SJSA1 (cell line): Measurements from ENCODE around the gene TEX51. TPM values are rescaled to one million over a fixed set of nuclear protein-coding genes. Genes with fewer than 3 reads are reported as not detected.

Experiments
- DNase-seq, 2 experiments: peaks; one replicate each; pipeline ENCODE4 v3.0.0-alpha.2; 2015 to 2020; ENCODE audit warnings: low spot score in 2 of 2, low read depth in 1 of 2
- H3K27ac ChIP-seq: fragments of 250-450 bp; sonication (Bioruptor Pico); 2 replicates; pipeline ENCODE4 v1.5.1; 2020; ENCODE audit warnings: mild to moderate bottlenecking, moderate library complexity
- H3K27me3 ChIP-seq: fragments of 250-450 bp; sonication (Bioruptor Pico); replicated peaks from 2 replicates; pipeline ENCODE4 v1.5.1; 2020; ENCODE audit warnings: mild to moderate bottlenecking, moderate library complexity
- H3K36me3 ChIP-seq: fragments of 250-450 bp; sonication (Bioruptor Pico); 2 replicates; pipeline ENCODE4 v1.5.1; 2020; ENCODE audit warnings: mild to moderate bottlenecking
- H3K4me1 ChIP-seq: fragments of 250-450 bp; sonication (Bioruptor Pico); replicated peaks from 2 replicates; pipeline ENCODE4 v1.6.1; 2021; ENCODE audit warnings: mild to moderate bottlenecking
- H3K4me3 ChIP-seq: fragments of 250-450 bp; sonication (Bioruptor Pico); 2 replicates; pipeline ENCODE4 v1.5.1; 2020; ENCODE audit warnings: mild to moderate bottlenecking
- H3K9me3 ChIP-seq: fragments of 250-450 bp; sonication (Bioruptor Pico); replicated peaks from 2 replicates; pipeline ENCODE4 v1.5.1; 2020; ENCODE audit warnings: mild to moderate bottlenecking
- total RNA-seq: library from RNA; depleted of rRNA; stranded (reverse); fragments of >200 nt; shearing (Covaris generic); gene quantifications from 2 replicates; pipeline ENCODE4 v1.2.3, GENCODE V29; 2014

Gene TEX51
- total RNA-seq, 1 experiment from 2014 or later: not detected

DNA sequence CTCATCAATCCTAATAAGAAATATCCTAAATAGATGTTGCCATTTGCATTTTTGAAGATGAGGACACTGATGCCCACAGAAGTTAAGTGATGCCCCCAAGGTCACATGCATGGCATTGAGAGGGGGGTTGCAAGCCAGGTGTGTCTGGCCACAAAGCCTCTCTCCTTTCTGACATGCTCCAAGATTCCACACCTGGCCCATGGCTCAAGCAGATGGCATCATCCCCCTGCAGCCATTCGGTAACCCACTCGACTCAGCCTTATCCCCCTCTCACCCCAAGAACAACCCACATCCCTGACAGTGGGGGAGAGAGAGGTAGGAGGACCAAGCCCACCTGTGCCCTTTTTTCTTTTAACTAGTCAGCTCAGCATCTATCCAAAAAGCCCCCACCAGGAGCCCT lies 16.5 kb upstream of the TEX51 start:
- DNase-seq: peak in 1 of 2 experiments; percentile 19
- no peaks in the 10 kb centered on the region for H3K36me3 ChIP-seq
- H3K27me3 ChIP-seq: peaks cover 11% of the 10 kb centered on the region
- peaks cover 5% of the 10 kb centered on the region; the same call in 1 of the 2 replicates for H3K4me1 ChIP-seq
- no peaks in the 10 kb centered on the region for H3K9me3 ChIP-seq
- no peak overlapping the region for H3K4me3 ChIP-seq
- no peak overlapping the region for H3K27ac ChIP-seq

DNA sequence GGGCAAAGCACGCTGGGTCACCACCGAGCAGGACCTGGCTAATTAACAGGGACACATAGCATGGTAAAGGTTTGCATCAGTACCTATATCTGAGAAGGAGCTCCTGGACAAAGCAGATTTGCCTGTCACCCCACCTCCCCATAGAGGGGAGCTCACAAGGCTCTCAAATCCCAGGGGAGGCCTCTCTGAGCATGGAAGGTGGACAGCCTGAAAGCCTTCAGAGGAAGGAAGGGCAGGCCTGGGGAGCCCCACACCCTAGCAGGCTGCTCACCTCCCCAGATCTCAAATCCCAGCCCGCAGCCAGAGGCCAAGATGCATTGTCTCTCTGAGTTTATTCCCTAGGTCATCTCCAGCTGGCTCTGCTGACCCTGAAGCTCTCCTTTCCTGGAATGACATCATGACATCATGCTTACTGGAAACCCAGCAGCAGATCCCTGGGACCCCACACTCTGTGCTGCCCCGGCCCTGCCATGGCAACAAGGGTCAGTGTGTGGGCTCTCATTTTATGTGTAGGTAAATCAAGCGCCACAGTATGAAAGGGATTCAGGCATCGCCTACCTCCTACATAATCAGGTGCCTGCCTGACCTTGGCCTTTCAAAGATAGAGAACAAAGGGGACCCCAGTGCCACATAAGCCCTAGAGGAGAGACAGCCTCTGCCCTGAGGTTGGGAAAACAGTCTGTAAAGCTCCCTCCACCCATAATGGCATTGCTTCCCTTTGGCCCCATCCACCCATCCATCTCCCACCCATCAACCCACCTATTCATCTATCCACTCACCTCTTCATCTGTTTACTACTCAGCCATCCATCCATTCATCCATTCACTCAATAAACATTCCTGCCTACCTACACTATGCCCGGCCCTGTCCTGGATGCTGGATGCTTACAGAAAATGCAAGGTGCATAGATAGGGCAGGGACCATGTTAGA lies 15.7 kb upstream of the TEX51 start:
- Histone ChIP-seq H3K36me3 (no peaks in the 10 kb centered on the region), H3K4me1 (peaks cover 5% of the 10 kb centered on the region; the same call in 1 of the 2 replicates), H3K27ac (no peak overlapping the region), H3K9me3 (no peaks in the 10 kb centered on the region), H3K27me3 (peaks cover 14% of the 10 kb centered on the region), H3K4me3 (no peak overlapping the region)
- DNase-seq: peak in 1 of 2 experiments; percentile 30

DNA sequence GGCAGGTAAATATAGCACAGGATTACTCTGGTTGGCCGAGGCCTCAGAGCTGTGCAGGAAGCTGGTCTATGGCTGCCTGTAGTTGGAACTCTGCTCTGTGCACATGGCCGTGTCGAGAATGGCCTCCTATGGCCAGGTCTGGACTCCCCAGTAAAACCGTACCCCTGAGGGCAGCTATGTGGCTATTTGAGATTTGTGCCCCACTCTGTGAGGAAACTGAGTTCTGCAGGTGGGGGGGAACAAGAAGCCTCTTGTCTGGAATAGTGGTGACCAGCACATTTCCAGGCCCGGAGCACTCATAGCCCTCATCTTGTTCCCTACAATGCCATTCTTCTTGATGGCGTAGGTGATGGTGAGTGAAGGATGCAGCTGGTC lies 15.0 kb upstream of the TEX51 start:
- no peak overlapping the region for H3K27ac ChIP-seq
- H3K36me3 ChIP-seq: no peaks in the 10 kb centered on the region
- DNase-seq: peak in 1 of 2 experiments; percentile 22
- no peak overlapping the region for H3K4me3 ChIP-seq
- H3K4me1 ChIP-seq: peaks cover 5% of the 10 kb centered on the region; the same call in 1 of the 2 replicates
- no peaks in the 10 kb centered on the region for H3K9me3 ChIP-seq
- H3K27me3 ChIP-seq: peaks cover 15% of the 10 kb centered on the region

DNA sequence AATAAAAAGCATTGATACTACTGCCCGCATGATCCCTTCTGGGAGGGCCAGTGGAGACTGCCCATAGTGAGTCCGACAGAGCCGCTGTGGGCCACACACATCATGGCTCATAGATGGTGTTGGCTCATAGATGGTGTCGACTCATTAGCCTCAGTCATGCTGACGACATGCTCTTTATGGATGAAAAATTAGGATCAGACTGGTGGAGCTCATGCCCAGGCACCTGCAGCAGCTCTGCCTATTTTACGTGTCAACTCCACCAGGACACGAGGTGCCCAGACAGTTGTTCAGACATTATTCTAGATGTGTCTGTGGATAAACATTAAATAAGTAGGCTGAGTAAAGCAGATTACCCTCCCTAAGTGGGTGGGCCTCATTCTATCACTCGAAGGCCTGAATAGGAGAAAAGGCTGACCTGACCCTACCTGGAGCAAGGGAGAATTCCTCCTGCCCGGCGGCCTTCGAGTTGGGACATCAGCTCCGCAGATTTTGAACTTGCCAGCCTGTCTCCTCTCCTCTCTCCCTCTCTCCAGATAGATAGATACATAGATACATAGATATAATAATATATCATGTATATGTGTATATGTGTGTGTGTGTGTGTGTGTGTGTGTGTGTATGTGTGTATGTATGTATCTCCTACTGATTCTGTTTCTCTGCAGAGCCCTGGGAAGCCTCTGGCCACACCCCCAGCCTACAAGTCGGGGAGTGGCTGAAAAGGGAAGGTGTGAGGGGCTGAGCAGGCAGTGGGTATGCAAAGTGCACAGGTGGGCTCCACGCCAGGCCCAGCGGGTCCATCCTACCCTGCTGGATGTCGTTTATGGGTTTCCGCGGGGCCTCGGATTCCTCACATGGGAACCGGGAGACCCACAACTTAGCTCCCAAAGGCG lies 13.6 kb upstream of the TEX51 start:
- H3K9me3 ChIP-seq: no peaks in the 10 kb centered on the region
- H3K27ac ChIP-seq: no peak overlapping the region
- peaks cover 15% of the 10 kb centered on the region for H3K27me3 ChIP-seq
- H3K36me3 ChIP-seq: no peaks in the 10 kb centered on the region
- H3K4me3 ChIP-seq: no peak overlapping the region
- peak in 1 of 2 experiments; percentile 16 for DNase-seq
- peaks cover 5% of the 10 kb centered on the region; the same call in 1 of the 2 replicates for H3K4me1 ChIP-seq

DNA sequence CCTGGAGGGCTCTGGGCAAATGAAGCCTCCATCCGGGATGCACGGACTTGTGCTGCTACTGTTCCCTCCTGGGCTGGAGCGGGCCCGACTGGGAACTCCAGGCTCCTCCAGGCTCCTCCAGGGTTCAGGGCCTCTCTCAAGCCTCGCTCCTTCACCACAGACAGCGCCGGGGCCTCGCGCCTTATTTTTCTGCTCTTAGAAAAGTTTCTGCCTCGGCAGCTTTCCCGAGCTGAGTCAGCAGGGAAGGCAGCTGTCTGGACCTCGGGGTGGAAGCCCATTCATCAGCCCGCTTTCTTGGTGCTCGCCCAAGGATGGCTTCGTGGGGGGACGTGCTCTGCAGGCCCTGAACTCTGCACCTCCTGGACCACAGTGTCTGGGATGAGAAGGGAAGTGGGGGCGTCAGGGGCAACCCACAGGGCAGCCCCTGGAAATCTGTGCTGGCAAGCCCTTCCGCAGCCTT lies 12.9 kb upstream of the TEX51 start:
- Histone ChIP-seq H3K9me3 (no peaks in the 10 kb centered on the region), H3K27me3 (peaks cover 15% of the 10 kb centered on the region), H3K4me3 (no peak overlapping the region), H3K27ac (no peak overlapping the region), H3K4me1 (peaks cover 5% of the 10 kb centered on the region; the same call in 1 of the 2 replicates), H3K36me3 (no peaks in the 10 kb centered on the region)
- peak in 1 of 2 experiments; percentile 38 for DNase-seq

DNA sequence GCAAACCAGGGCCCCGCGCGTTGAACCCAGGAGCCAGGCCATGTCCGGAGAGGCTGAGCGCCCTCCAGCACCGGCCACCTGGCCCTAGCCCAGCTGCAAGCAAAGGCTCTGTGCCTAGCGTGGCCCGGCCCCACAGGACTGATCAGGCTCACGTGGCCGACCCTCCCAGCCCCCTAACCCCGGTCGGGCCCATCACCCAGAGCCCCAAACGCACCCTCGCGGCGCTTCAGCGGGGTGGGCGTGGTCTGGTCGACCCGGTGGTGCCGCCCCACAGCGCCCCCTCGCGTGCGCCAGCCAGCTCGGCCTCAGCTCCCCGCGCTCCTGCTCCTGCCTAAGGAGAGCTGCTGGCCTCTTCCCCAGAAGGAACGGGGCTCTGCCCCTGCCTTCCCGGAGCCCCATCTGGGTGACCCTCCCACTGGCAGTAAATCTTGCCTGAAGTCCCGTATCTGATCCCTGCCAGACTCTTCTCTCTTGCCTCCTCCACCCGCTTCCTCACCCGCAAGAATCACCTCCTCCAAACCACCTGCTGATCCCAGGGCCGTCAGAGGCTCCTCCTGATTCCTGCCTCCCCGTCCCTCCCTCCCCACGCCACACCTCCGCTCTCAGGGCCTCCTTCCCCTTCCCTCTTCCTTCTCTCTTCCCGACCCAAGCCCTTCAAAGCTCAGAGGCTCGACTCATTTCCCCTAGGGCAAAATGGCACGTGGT lies 12.3 kb upstream of the TEX51 start:
- Histone ChIP-seq H3K4me3 (no peak overlapping the region), H3K36me3 (no peaks in the 10 kb centered on the region), H3K9me3 (no peaks in the 10 kb centered on the region), H3K4me1 (peaks cover 5% of the 10 kb centered on the region; the same call in 1 of the 2 replicates), H3K27me3 (peaks cover 15% of the 10 kb centered on the region), H3K27ac (no peak overlapping the region)
- DNase-seq: peak; percentile 21 to 57

DNA sequence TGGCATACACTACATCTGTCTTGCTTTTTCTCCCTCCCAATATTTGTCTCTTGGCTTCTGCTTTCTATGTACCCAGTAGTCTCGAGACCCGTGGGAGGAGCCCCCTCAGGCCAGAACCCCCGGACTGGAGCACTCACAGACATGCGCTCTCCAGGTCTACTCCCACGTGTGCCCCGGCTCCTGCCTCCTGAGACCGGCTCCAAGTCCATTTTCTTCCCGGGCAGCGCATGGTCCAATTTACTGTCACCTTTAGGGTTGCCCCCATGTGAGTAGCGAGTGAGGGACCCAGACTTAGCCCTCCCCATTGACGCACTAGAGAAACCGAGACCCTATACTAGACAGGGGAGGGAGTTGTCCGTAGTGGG lies 11.8 kb upstream of the TEX51 start:
- Histone ChIP-seq H3K36me3 (no peaks in the 10 kb centered on the region), H3K4me1 (peaks cover 5% of the 10 kb centered on the region; the same call in 1 of the 2 replicates), H3K4me3 (no peak overlapping the region), H3K27ac (no peak overlapping the region), H3K9me3 (no peaks in the 10 kb centered on the region), H3K27me3 (peaks cover 15% of the 10 kb centered on the region)
- peak in 1 of 2 experiments; percentile 32 for DNase-seq

DNA sequence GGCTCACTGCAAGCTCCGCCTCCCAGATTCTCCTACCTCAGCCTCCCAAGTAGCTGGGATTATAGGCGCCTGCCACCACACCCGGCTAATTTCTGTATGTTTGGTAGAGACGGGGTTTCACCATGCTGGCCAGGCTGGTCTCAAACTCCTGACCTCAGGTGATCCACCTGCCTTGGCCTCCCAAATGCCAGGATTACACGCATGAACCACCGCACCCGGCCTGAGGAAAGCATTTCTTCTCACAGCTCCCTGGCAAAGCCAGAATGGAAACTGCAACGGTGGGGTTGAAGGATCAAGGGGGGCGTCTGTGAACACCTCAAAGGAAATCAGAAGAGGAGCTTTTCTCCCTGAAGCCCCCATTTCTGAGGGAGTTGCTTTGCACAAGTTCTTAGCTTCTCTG lies 11.2 kb upstream of the TEX51 start:
- peaks cover 5% of the 10 kb centered on the region; the same call in 1 of the 2 replicates for H3K4me1 ChIP-seq
- H3K27me3 ChIP-seq: peaks cover 15% of the 10 kb centered on the region
- H3K4me3 ChIP-seq: no peak overlapping the region
- no peaks in the 10 kb centered on the region for H3K36me3 ChIP-seq
- H3K9me3 ChIP-seq: no peaks in the 10 kb centered on the region
- H3K27ac ChIP-seq: no peak overlapping the region
- DNase-seq: peak in 1 of 2 experiments; percentile 16

DNA sequence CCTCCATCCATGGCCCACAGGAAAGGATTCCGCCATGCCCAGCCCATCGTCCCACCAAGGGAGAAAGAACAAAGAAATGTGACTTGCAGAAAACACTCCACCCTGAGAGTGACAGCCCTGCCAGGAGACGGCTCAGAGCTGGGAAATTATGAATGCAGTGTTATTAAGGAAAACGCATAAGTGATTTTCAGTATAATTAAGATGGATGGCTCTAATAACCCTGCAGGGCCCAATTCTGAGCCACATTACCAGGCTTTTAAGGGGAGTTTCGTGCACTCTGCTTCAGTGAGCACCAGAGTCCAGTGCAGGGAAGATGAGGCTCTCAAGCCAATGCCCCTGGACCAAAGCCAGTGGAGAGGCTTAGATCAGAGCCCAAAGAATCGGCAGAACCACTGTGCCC lies 10.6 kb upstream of the TEX51 start:
- H3K4me1 ChIP-seq: peaks cover 5% of the 10 kb centered on the region; the same call in 1 of the 2 replicates
- no peak overlapping the region for H3K4me3 ChIP-seq
- no peaks in the 10 kb centered on the region for H3K36me3 ChIP-seq
- peaks cover 15% of the 10 kb centered on the region for H3K27me3 ChIP-seq
- peak in 1 of 2 experiments; percentile 19 for DNase-seq
- no peak overlapping the region for H3K27ac ChIP-seq
- H3K9me3 ChIP-seq: no peaks in the 10 kb centered on the region

DNA sequence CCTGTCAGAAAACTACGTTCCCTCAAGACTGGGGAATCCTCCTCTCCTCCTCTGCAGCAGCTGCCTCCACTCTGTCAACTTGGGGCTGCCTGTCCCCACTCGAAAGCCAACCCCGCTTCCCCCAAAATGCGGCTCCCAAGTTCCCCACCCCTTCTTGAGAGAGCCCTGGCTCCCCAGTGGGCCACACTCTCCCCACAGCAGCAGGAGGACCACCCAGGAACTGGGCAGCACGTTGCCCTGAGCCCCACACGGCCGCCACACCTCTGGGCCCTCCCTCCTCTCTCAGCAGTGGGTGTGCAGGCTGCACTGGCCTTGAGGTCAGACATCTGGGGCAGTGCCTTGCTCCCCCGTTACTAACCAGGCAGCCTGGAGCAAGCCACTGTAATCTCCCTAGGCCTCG lies 9.6 kb upstream of the TEX51 start:
- H3K27me3 ChIP-seq: peaks cover 15% of the 10 kb centered on the region
- peaks cover 5% of the 10 kb centered on the region; the same call in 1 of the 2 replicates for H3K4me1 ChIP-seq
- peak in 1 of 2 experiments; percentile 32 for DNase-seq
- no peaks in the 10 kb centered on the region for H3K9me3 ChIP-seq
- no peak overlapping the region for H3K4me3 ChIP-seq
- H3K36me3 ChIP-seq: no peaks in the 10 kb centered on the region
- no peak overlapping the region for H3K27ac ChIP-seq

DNA sequence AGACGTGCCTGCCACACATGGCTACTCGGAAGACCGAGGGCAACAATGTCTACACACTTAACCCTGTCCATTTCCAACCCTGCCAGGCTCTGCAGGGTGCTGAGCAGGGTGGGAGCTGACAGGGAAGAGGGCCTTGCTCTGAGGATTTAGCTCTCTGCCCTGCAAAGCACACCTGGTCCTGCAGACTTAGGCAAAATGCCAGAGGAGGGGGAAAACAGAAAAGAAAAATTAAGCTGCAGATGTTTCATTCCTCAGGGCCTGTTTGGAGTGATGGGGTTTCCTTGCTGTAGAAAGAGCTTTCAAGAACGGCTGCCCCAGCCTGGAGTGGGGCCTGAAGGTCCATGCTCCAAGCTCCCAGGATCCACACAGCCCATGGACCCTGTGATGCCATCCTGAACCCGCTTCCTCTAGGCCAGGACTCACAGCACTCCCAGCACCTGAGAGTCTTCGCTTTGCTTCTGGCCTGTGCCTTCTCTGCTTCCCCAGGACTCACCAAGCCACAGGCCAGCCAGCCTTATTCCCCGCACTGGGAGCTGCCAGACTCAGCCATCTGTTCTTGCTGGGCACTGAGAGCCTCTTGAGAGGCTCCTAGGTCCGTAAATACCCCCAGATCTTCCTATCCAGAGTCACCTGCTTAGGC lies 9.1 kb upstream of the TEX51 start:
- Histone ChIP-seq H3K36me3 (no peaks in the 10 kb centered on the region), H3K27ac (no peak overlapping the region), H3K9me3 (no peaks in the 10 kb centered on the region), H3K27me3 (peaks cover 15% of the 10 kb centered on the region), H3K4me3 (no peak overlapping the region), H3K4me1 (peaks cover 5% of the 10 kb centered on the region; the same call in 1 of the 2 replicates)
- peak in 1 of 2 experiments; percentile 25 for DNase-seq

DNA sequence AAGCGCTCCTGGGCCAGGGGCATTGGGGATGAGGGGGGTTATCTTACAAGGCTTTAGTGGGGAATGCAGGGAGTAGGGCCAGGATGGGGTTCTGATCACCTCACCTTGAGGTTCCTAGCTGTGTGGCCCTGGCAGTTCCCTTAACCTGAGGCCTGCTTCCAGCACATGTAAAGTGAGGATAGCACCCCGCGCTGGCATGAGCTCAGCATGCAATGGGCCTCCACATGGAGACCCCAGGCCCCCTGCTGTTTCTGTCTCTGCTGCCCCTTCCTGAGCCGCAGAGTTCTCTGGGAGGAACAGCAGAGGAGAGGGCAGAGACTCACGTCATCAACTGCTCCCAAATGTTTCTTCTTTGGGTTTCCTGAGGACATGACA lies 8.6 kb upstream of the TEX51 start:
- DNase-seq: peak in 1 of 2 experiments; percentile 29
- peaks cover 15% of the 10 kb centered on the region for H3K27me3 ChIP-seq
- H3K4me3 ChIP-seq: no peak overlapping the region
- H3K36me3 ChIP-seq: no peaks in the 10 kb centered on the region
- no peaks in the 10 kb centered on the region for H3K9me3 ChIP-seq
- H3K4me1 ChIP-seq: peaks cover 5% of the 10 kb centered on the region; the same call in 1 of the 2 replicates
- no peak overlapping the region for H3K27ac ChIP-seq
